Activated CD8-positive, alpha-beta T cell treated with anti-CD3 and anti-CD28 coated beads for 36 hours (primary cell): ENCODE measurements around the gene OSBPL1A. TPM values are rescaled to one million over a fixed set of nuclear protein-coding genes. Genes with fewer than 3 reads are reported as not detected.

ENCODE experiments used
- ATAC-seq: fragments of 200-7000 bp; cut with Tn5 transposase; one replicate; pipeline ENCODE4 v1.10.0; 2021; ENCODE audit warnings: mild to moderate bottlenecking, moderate library complexity
- CTCF ChIA-PET: fragments of 350-600 bp; sonication (Branson Sonifier 250); formaldehyde crosslinking; loops from one replicate; lab custom pipeline; 2021; ENCODE audit warnings: antibody characterized with exemption; lab: Charles Lee
- POLR2A ChIA-PET: fragments of 350-600 bp; sonication (Branson Sonifier 250); formaldehyde crosslinking; loops from one replicate; lab custom pipeline; 2021; ENCODE audit warnings: antibody characterized with exemption; lab: Charles Lee
- DNase-seq: peaks from one replicate; pipeline ENCODE4 v3.0.0-alpha.2; 2020
- H3K27ac Mint-ChIP-seq: one replicate; pipeline ENCODE4 v1.8.0; 2021; ENCODE audit warnings: mild to moderate bottlenecking, mixed read lengths
- H3K27me3 Mint-ChIP-seq: one replicate; pipeline ENCODE4 v1.8.0; 2021; ENCODE audit warnings: mixed read lengths
- H3K36me3 Mint-ChIP-seq: one replicate; pipeline ENCODE4 v1.8.0; 2021; ENCODE audit warnings: low read depth, mixed read lengths
- H3K4me1 Mint-ChIP-seq: one replicate; pipeline ENCODE4 v1.8.0; 2021; ENCODE audit warnings: low read depth, mixed read lengths
- H3K4me3 Mint-ChIP-seq: one replicate; pipeline ENCODE4 v1.8.0; 2021; ENCODE audit warnings: mild to moderate bottlenecking, moderate library complexity, mixed read lengths
- H3K9me3 Mint-ChIP-seq: one replicate; pipeline ENCODE4 v1.8.0; 2021; ENCODE audit warnings: mixed read lengths
- CTCF ChIP-seq: fragments of 200-600 bp; IDR thresholded peaks from one replicate; pipeline ENCODE4 v1.8.0; 2022; ENCODE audit warnings: antibody characterized with exemption, mild to moderate bottlenecking
- intact Hi-C: fragments of 100-400 bp; cut with micrococcal nuclease; formaldehyde crosslinking; loops from one replicate; pipeline ENCODE4 v1.10.0; 2022
- total RNA-seq, 2 experiments: library from RNA; stranded (reverse); gene quantifications; one replicate each; pipeline ENCODE4 v1.2.3, GENCODE V29; 2021

The OSBPL1A gene
- total RNA-seq, 2 experiments from 2014 or later = 2.7 to 3.1 TPM

GRCh38 chr18:24277516-24278195 lies 120.0 kb downstream of the OSBPL1A start:
- intact Hi-C loops = no loop called here
- H3K9me3 Mint-ChIP-seq = no peaks in the 10 kb centered on the region
- H3K4me3 Mint-ChIP-seq = no peak overlapping the region
- DNase-seq (no peak), ATAC-seq (no peak)
- H3K36me3 Mint-ChIP-seq = no peaks in the 10 kb centered on the region
- peaks cover 10% of the 10 kb centered on the region for H3K27me3 Mint-ChIP-seq
- CTCF ChIA-PET = no interaction called here
- H3K27ac Mint-ChIP-seq = no peak overlapping the region
- POLR2A ChIA-PET = no interaction called here
- H3K4me1 Mint-ChIP-seq = no peaks in the 10 kb centered on the region
- no peak for TF ChIP-seq CTCF

GRCh38 chr18:24276994-24277393 lies 120.6 kb downstream of the OSBPL1A start:
- Mint-ChIP-seq H3K4me1 (peaks cover 2% of the 10 kb centered on the region), H3K9me3 (no peaks in the 10 kb centered on the region), H3K27me3 (peaks cover 13% of the 10 kb centered on the region), H3K4me3 (no peak overlapping the region), H3K36me3 (no peaks in the 10 kb centered on the region), H3K27ac (no peak overlapping the region)
- CTCF ChIA-PET = no interaction called here
- DNase-seq (no peak), ATAC-seq (no peak)
- POLR2A ChIA-PET = no interaction called here
- no peak for TF ChIP-seq CTCF
- intact Hi-C loops = no loop called here

- Mint-ChIP-seq H3K36me3 (no peaks in the 10 kb centered on the region), H3K27me3 (peaks cover 26% of the 10 kb centered on the region), H3K4me3 (no peak overlapping the region), H3K9me3 (no peaks in the 10 kb centered on the region), H3K27ac (no peak overlapping the region), H3K4me1 (peaks cover 2% of the 10 kb centered on the region)
- DNase-seq = no peak
- no peak for TF ChIP-seq CTCF
- intact Hi-C loops = no loop called here
- ChIA-PET CTCF (no interaction called here), POLR2A (no interaction called here)
- no peak for ATAC-seq
Observed at GRCh38 chr18:24274837-24275236, 122.8 kb downstream of the OSBPL1A start.

- intact Hi-C loops = no loop called here
- ATAC-seq = no peak
Observed at GRCh38 chr18:24273596-24273995, 124.0 kb downstream of the OSBPL1A start.

GRCh38 chr18:24272229-24272525 lies 125.4 kb downstream of the OSBPL1A start:
- intact Hi-C loops = no loop called here
- H3K27ac Mint-ChIP-seq = no peak overlapping the region
- peaks cover 2% of the 10 kb centered on the region for H3K4me1 Mint-ChIP-seq
- ATAC-seq (no peak), DNase-seq (no peak)
- ChIA-PET POLR2A (no interaction called here), CTCF (no interaction called here)
- no peak for TF ChIP-seq CTCF
- peaks cover 32% of the 10 kb centered on the region for H3K27me3 Mint-ChIP-seq
- H3K36me3 Mint-ChIP-seq = no peaks in the 10 kb centered on the region
- peak overlapping the region; percentile 57 for H3K4me3 Mint-ChIP-seq
- no peaks in the 10 kb centered on the region for H3K9me3 Mint-ChIP-seq

More at GRCh38 chr18:24273596-24273995, 124.0 kb downstream of the OSBPL1A start:
- TF ChIP-seq CTCF = no peak
- ChIA-PET CTCF (no interaction called here), POLR2A (no interaction called here)
- Mint-ChIP-seq H3K4me3 (no peak overlapping the region), H3K9me3 (no peaks in the 10 kb centered on the region), H3K4me1 (peaks cover 2% of the 10 kb centered on the region), H3K36me3 (no peaks in the 10 kb centered on the region), H3K27ac (no peak overlapping the region), H3K27me3 (peaks cover 31% of the 10 kb centered on the region)
- no peak for DNase-seq
